Measurements from ENCODE around the gene SERPINB5.

SERPINB5 gene

DNA sequence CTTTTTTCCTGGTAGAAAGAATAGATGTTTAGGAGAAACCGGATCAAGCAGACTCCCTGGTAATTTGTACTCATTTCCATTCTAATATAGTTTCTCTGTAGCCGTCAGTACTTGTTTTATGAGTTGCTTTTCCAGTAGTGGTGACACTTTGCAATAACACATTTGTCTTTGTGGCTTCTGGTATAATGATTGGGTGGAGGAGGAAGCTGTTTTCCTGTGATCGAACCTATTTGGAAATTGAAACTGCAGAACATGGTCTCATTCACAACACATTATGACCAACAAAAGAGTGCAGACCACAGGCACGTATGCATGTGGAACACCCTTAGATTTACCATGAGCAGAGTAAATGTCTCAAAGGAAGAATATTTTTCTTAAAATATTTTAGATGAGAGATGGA lies 57.9 kb downstream of the SERPINB5 start:
- DNase-seq (ENCODE audit: insufficient read length, low spot score) (no peak), FAIRE-seq (peak; percentile 60)
- TF ChIP-seq POLR2AphosphoS5 (IDR thresholded peaks at IDR 0.05; ENCODE audit: low read depth, low read length) (no peak), TAF1 (IDR thresholded peaks at IDR 0.05; ENCODE audit: low read depth, low read length) (no peak), PAX5 (IDR thresholded peaks at IDR 0.05; ENCODE audit: insufficient read depth, low read length, severe bottlenecking) (no peak), POU2F2 (IDR thresholded peaks at IDR 0.05; ENCODE audit: low read depth, low read length) (no peak), SPI1 (IDR thresholded peaks at IDR 0.05; ENCODE audit: low read depth, low read length) (no peak), POLR2A (IDR thresholded peaks at IDR 0.05; ENCODE audit: low read depth, low read length) (no peak)

DNA sequence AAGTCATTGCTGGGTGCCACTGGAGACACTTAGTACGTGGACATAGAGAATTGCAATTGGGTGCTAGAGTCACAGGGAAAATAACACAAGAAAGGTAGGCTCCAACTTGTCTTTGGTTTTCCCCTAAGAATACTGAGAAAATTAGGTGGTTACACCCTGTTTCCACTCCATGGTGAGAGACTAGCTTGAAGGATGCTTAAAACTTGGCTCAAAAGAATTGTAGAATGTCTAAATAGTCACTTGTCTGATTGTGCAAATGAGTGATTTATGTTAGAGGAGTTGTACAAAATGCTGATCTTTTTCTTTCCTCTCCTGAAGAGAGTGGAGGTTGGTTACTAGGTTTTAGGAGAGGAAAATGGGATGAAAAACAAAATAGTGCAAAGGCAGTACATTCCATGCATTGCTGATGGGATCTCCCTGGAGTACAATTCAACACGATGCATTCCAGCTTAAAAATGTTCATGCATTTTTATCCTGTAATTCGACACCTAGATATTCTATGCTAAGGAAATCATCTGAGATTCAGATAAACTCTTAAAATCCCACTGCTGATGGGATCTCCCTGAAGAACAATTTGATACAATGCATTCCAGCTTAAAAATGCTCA lies 63.2 kb downstream of the SERPINB5 start:
- no peak for DNase-seq (ENCODE audit: insufficient read length, low spot score)
- no peak for FAIRE-seq
- TF ChIP-seq POU2F2 (IDR thresholded peaks at IDR 0.05; ENCODE audit: low read depth, low read length), result no peak
- no peak for TF ChIP-seq PAX5 (IDR thresholded peaks at IDR 0.05; ENCODE audit: insufficient read depth, low read length, severe bottlenecking)
- no peak for TF ChIP-seq TAF1 (IDR thresholded peaks at IDR 0.05; ENCODE audit: low read depth, low read length)
- no peak for TF ChIP-seq POLR2AphosphoS5 (IDR thresholded peaks at IDR 0.05; ENCODE audit: low read depth, low read length)
- TF ChIP-seq SPI1 (IDR thresholded peaks at IDR 0.05; ENCODE audit: low read depth, low read length), result no peak
- TF ChIP-seq POLR2A (IDR thresholded peaks at IDR 0.05; ENCODE audit: low read depth, low read length), result no peak

DNA sequence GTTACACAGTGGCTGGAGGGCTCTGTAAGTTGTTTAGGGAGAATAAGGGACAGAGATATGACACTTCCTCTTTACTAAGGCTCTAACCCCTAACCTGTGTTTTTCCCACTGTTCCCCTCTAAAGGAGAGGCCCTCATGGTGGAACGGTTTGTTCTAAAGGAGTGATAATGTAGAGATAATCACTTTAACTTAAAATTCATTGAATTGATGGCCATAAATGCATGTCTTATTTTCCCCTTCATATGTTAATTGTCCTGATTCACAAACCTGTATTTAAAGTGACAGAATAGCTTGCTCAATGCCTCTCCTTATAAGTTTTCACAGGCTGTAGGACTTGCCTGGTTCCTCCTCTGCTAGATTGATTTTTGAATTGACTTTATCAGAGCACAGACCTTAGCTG lies 65.3 kb downstream of the SERPINB5 start, which contains the start of gene SERPINB12:
Gene SERPINB12 (plus strand): TSS at position 301 of the 400 bp plus-strand sequence. CDS start 13,791 bp downstream, outside the sequence.
- TF ChIP-seq TAF1 (IDR thresholded peaks at IDR 0.05; ENCODE audit: low read depth, low read length) (no peak), POLR2A (IDR thresholded peaks at IDR 0.05; ENCODE audit: low read depth, low read length) (no peak), SPI1 (IDR thresholded peaks at IDR 0.05; ENCODE audit: low read depth, low read length) (peak; percentile 19; the same call in 1 of the 2 replicates), POU2F2 (IDR thresholded peaks at IDR 0.05; ENCODE audit: low read depth, low read length) (no peak)
- FAIRE-seq (no peak), DNase-seq (ENCODE audit: insufficient read length, low spot score) (no peak)

DNA sequence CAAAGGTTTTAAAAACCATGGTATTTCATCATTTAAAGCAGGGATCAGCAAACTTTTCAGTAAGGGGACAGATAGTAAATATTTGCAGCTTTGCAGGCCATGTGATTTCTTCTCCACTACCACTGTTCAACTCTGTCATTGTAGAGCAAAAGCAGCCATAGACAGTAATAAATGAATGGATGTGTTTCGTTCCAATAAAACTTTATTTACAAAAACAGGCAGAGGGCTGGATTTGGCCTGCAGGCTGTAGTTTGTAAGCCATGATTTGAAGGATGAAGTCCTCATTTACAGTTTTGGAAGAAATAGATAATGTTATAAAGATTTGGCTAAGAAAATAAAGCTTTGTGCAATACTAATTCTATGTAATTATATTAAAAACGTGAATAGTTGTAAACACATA lies 67.3 kb downstream of the SERPINB5 start:
- TF ChIP-seq POLR2AphosphoS5 (IDR thresholded peaks at IDR 0.05; ENCODE audit: low read depth, low read length), result no peak
- TF ChIP-seq PAX5 (IDR thresholded peaks at IDR 0.05; ENCODE audit: insufficient read depth, low read length, severe bottlenecking), result no peak
- TF ChIP-seq POLR2A (IDR thresholded peaks at IDR 0.05; ENCODE audit: low read depth, low read length), result no peak
- no peak for TF ChIP-seq POU2F2 (IDR thresholded peaks at IDR 0.05; ENCODE audit: low read depth, low read length)
- no peak for TF ChIP-seq TAF1 (IDR thresholded peaks at IDR 0.05; ENCODE audit: low read depth, low read length)
- TF ChIP-seq SPI1 (IDR thresholded peaks at IDR 0.05; ENCODE audit: low read depth, low read length), result no peak
- no peak for DNase-seq (ENCODE audit: insufficient read length, low spot score)
- FAIRE-seq, result no peak

DNA sequence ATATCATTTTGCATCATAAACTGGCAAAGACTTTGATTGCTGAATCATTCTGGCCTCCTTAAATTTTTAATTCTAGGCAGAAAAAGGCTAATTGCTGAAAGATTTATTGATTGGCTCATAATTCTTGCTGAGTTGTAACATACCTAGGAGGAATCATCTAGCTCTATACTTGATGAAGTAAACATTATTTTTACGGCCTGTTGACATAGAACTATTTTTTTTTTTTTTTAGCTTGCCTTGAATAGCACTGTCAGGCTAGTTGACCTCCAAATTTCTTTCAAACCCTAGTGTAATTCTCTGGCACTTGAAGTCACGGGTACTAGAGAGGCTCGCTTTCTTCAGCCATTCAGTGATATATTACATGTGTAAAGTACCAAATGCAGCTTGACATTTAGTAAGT lies 68.2 kb downstream of the SERPINB5 start:
- FAIRE-seq (no peak), DNase-seq (ENCODE audit: insufficient read length, low spot score) (no peak)
- no peak for TF ChIP-seq SPI1 (IDR thresholded peaks at IDR 0.05; ENCODE audit: low read depth, low read length)
- TF ChIP-seq TAF1 (IDR thresholded peaks at IDR 0.05; ENCODE audit: low read depth, low read length), result no peak
- TF ChIP-seq POLR2AphosphoS5 (IDR thresholded peaks at IDR 0.05; ENCODE audit: low read depth, low read length), result no peak
- TF ChIP-seq POLR2A (IDR thresholded peaks at IDR 0.05; ENCODE audit: low read depth, low read length), result no peak

DNA sequence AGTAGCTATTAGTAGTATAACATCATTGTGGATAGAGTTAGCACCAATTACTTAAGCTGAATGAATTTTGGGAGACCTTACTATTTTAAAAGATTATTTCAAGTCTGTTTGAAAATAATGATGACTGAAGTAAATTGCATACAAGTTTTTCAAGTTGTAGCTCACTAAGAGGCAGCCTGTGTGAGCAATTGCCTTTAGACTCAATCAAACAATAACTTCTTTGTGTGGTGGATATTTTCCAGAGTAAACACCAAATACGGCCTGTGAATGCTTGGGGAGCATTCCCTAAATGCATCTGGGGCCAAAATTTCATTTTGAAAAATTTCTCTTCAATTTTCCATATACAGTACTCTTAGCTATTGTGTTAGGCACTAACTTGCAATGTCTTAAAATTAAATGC lies 73.3 kb downstream of the SERPINB5 start:
- TF ChIP-seq PAX5 (IDR thresholded peaks at IDR 0.05; ENCODE audit: insufficient read depth, low read length, severe bottlenecking) (no peak), SPI1 (IDR thresholded peaks at IDR 0.05; ENCODE audit: low read depth, low read length) (no peak), POU2F2 (IDR thresholded peaks at IDR 0.05; ENCODE audit: low read depth, low read length) (no peak), POLR2AphosphoS5 (IDR thresholded peaks at IDR 0.05; ENCODE audit: low read depth, low read length) (no peak), TAF1 (IDR thresholded peaks at IDR 0.05; ENCODE audit: low read depth, low read length) (no peak)
- FAIRE-seq (no peak), DNase-seq (ENCODE audit: insufficient read length, low spot score) (no peak)

DNA sequence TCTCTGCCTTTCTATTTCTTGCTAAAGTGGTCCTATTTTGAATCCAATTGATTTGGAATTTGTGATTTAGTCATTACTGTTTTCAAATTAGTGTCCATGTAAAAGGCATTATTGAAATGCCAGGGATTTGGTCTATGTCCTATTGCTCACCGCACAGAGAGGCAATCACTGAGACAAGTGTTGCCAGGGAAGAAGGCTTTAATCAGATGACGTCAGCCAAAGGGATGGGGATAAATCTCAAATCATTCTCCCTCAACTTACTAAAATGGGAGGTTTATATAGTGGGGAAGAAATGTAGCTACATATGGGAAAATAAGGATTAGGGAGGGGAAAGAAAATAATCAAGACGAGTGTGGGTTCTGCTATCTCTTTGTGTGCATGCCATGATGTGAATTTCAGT lies 75.0 kb downstream of the SERPINB5 start:
- TF ChIP-seq TAF1 (IDR thresholded peaks at IDR 0.05; ENCODE audit: low read depth, low read length) (no peak), POLR2A (IDR thresholded peaks at IDR 0.05; ENCODE audit: low read depth, low read length) (no peak), POLR2AphosphoS5 (IDR thresholded peaks at IDR 0.05; ENCODE audit: low read depth, low read length) (no peak), SPI1 (IDR thresholded peaks at IDR 0.05; ENCODE audit: low read depth, low read length) (no peak), PAX5 (IDR thresholded peaks at IDR 0.05; ENCODE audit: insufficient read depth, low read length, severe bottlenecking) (no peak), POU2F2 (IDR thresholded peaks at IDR 0.05; ENCODE audit: low read depth, low read length) (no peak)
- DNase-seq (ENCODE audit: insufficient read length, low spot score) (no peak), FAIRE-seq (no peak)

DNA sequence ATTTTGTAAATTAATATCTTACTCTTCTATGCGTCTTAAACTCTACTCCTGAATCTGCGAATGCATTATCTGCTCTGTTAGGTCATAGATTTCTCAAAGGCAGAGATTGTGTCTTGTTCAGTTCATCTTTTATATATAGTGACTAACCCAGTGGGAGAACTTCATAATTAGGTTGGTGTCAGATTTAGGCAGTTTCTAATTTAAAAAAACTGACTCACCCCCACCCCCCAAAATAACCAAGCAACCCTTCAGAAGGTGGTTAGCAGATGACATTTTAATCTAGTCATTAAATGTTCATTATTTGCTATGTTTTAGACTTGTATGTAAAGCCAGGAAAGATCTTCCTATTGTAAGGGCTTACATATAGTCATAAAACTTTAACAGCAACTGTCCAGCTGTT lies 75.8 kb downstream of the SERPINB5 start:
- no peak for TF ChIP-seq POLR2AphosphoS5 (IDR thresholded peaks at IDR 0.05; ENCODE audit: low read depth, low read length)
- TF ChIP-seq POLR2A (IDR thresholded peaks at IDR 0.05; ENCODE audit: low read depth, low read length), result no peak
- DNase-seq (ENCODE audit: insufficient read length, low spot score) (no peak), FAIRE-seq (no peak)

DNA sequence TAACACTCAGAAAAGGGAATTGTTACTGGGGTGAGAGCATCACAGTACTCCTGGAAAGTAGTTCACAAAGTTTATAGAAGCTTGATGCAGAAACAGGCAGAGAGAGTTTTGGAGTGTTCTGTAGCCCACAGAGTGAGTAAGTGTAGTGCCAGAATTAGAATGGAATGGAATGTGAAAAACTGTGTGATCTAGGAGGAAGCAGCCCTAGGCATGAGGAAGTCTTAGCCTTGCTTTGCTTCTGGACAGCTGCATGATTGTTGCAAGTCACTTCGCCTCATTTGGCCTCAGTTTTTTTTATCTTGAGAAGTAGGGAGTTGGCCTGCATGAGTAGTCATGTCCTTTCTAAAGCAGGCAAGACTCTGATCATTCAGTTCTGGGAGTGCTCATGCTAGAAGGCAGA lies 76.3 kb downstream of the SERPINB5 start:
- no peak for TF ChIP-seq POU2F2 (IDR thresholded peaks at IDR 0.05; ENCODE audit: low read depth, low read length)
- no peak for TF ChIP-seq POLR2AphosphoS5 (IDR thresholded peaks at IDR 0.05; ENCODE audit: low read depth, low read length)
- TF ChIP-seq POLR2A (IDR thresholded peaks at IDR 0.05; ENCODE audit: low read depth, low read length), result no peak
- no peak for TF ChIP-seq PAX5 (IDR thresholded peaks at IDR 0.05; ENCODE audit: insufficient read depth, low read length, severe bottlenecking)
- no peak for TF ChIP-seq TAF1 (IDR thresholded peaks at IDR 0.05; ENCODE audit: low read depth, low read length)
- TF ChIP-seq SPI1 (IDR thresholded peaks at IDR 0.05; ENCODE audit: low read depth, low read length), result no peak
- DNase-seq (ENCODE audit: insufficient read length, low spot score) (no peak), FAIRE-seq (no peak)

All from GM12891 (cell line).